ENCODE results near the gene FBXW4. TPM values are rescaled to one million over a fixed set of nuclear protein-coding genes. Genes with fewer than 3 reads are reported as not detected.

FBXW4 gene
- polyA plus RNA-seq, 1 donor (not counting 4 experiments of a cell fraction or from before 2014, with no cell fraction given): 22.3 TPM

DNA sequence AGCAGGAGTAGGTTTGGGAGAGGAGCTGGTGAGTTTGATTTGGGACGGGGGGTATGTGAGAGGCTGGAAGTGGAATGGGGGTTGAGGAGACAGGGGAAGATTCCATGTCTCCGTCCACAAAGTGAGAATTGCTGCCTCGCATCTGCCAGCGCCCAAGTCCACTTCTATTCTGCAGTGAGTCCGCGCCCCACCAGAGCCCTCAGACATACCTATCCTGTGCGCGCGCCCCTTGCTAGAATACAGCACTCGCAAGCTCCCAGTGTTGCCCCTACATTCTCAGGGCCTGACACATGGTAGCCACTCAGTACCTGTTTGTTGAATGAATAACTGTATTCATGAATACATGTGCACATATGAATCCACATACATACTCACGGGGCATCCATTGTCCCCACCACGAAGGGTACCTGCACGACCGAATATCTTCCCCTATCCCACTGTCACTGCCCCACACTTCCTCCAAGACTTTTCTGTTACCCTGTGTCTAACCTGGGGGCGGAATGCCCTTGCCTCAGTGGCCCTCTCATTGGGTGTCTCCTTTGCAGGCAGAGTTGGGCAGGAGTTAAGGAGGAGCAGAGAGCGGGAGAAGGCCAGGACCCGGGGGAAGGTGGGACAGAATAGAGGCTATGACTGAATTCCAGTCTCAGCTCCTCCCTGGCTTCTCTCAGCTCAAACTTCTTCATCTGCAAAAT is 126.8 kb downstream of the FBXW4 start:
- Histone ChIP-seq H3K27me3 (ENCODE audit: control insufficient read depth, extremely low read depth, insufficient read depth, low read length) (peaks cover 55% of the 10 kb centered on the region), H3K4me1 (ENCODE audit: control insufficient read depth, extremely low read depth, insufficient read depth, low read length) (peaks cover 11% of the 10 kb centered on the region), H3K9me1 (ENCODE audit: control insufficient read depth, extremely low read depth, insufficient read depth, low read length) (no peaks in the 10 kb centered on the region), H3K4me2 (ENCODE audit: control insufficient read depth, extremely low read depth, insufficient read depth, low read depth, low read length) (no peak overlapping the region), H3K9ac (ENCODE audit: control insufficient read depth, extremely low read depth, insufficient read depth, low read length) (no peak overlapping the region), H3K9me3 (ENCODE audit: control insufficient read depth, low read depth, low read length) (no peaks in the 10 kb centered on the region), H3K4me3 (ENCODE audit: control insufficient read depth in 2 of 3, extremely low read depth in 1 of 3, insufficient read depth in 2 of 3, low read depth in 1 of 3, low read length in 3 of 3) (no peak overlapping the region), H3K27ac (ENCODE audit: control insufficient read depth, insufficient read depth, low read length) (no peak overlapping the region), H3K36me3 (ENCODE audit: control insufficient read depth in 2 of 2, extremely low read depth in 1 of 2, insufficient read depth in 2 of 2, low read length in 2 of 2) (no peaks in the 10 kb centered on the region), H3K79me2 (ENCODE audit: control insufficient read depth, insufficient read depth, low read length) (no peaks in the 10 kb centered on the region), H4K20me1 (ENCODE audit: control insufficient read depth, extremely low read depth, insufficient read depth, low read length) (no peaks in the 10 kb centered on the region), H2AFZ (ENCODE audit: control insufficient read depth, low read length) (no peak overlapping the region)
- DNase-seq (ENCODE audit: low read depth, low spot score): no peak
- dilution Hi-C loops (cut with MboI; ENCODE audit: extremely low pct_ligation_motif_present, low sequenced_read_pairs): no loop called here
- TF ChIP-seq, protein P1, sequence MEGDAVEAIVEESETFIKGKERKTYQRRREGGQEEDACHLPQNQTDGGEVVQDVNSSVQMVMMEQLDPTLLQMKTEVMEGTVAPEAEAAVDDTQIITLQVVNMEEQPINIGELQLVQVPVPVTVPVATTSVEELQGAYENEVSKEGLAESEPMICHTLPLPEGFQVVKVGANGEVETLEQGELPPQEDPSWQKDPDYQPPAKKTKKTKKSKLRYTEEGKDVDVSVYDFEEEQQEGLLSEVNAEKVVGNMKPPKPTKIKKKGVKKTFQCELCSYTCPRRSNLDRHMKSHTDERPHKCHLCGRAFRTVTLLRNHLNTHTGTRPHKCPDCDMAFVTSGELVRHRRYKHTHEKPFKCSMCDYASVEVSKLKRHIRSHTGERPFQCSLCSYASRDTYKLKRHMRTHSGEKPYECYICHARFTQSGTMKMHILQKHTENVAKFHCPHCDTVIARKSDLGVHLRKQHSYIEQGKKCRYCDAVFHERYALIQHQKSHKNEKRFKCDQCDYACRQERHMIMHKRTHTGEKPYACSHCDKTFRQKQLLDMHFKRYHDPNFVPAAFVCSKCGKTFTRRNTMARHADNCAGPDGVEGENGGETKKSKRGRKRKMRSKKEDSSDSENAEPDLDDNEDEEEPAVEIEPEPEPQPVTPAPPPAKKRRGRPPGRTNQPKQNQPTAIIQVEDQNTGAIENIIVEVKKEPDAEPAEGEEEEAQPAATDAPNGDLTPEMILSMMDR (optimal IDR thresholded peaks at IDR 0.05 in 1 of 3, IDR thresholded peaks at IDR 0.05 in 1 of 3, conservative IDR thresholded peaks at IDR 0.05 in 1 of 3; ENCODE audit: extremely low read depth in 1 of 3, insufficient read depth in 2 of 3, low read length in 3 of 3): no peak
- no peak for TF ChIP-seq EZH2 (IDR thresholded peaks at IDR 0.05; ENCODE audit: low read length)
- FAIRE-seq: no peak

DNA sequence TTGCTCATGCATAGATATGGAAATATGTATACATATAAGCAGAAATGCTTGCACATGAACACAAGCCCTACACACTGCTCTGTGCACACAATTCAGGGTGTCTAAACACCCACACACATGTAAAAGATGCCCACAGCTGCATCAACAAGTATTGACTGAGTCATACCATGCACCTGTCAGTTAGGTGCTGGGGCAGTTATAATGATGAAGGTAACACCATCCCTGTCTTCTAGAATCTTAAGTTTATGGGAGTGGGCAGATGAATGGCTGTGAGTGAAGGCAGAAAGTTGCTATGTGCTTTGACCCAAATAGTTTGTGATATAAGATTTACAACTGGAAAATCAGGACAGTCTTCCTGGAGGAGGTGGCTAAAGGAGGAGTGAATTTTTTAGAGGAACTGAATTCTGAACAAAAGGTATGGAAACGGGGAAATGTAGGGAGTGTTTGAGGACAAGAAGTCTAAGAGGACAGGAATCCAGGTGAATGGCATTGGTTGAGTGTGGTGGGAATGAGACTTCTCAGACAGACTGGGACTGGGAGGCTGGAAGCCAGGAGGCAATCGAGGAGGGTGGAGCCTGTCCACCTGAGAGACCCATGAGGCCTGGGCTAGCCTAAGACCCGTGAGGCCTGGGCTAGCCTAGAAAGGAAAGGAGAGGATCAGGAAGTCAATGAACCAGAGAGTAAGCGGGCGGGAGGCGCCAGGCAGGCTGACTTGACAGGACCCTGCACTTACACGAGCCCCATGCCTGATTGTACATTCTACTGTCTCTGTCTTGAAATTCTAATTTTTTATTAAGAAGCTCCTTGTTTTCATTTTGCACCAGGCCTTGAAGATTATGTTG is 127.6 kb downstream of the FBXW4 start:
- DNase-seq (ENCODE audit: low read depth, low spot score): no peak
- H3K9me3 ChIP-seq (ENCODE audit: control insufficient read depth, low read depth, low read length): no peaks in the 10 kb centered on the region
- H3K27me3 ChIP-seq (ENCODE audit: control insufficient read depth, extremely low read depth, insufficient read depth, low read length): peaks cover 55% of the 10 kb centered on the region
- H3K36me3 ChIP-seq (ENCODE audit: control insufficient read depth in 2 of 2, extremely low read depth in 1 of 2, insufficient read depth in 2 of 2, low read length in 2 of 2): no peaks in the 10 kb centered on the region
- H3K9me1 ChIP-seq (ENCODE audit: control insufficient read depth, extremely low read depth, insufficient read depth, low read length): no peaks in the 10 kb centered on the region
- no peak overlapping the region for H2AFZ ChIP-seq (ENCODE audit: control insufficient read depth, low read length)
- H4K20me1 ChIP-seq (ENCODE audit: control insufficient read depth, extremely low read depth, insufficient read depth, low read length): no peaks in the 10 kb centered on the region
- H3K27ac ChIP-seq (ENCODE audit: control insufficient read depth, insufficient read depth, low read length): no peak overlapping the region
- H3K4me3 ChIP-seq (ENCODE audit: control insufficient read depth in 2 of 3, extremely low read depth in 1 of 3, insufficient read depth in 2 of 3, low read depth in 1 of 3, low read length in 3 of 3): no peak overlapping the region
- no peak overlapping the region for H3K4me2 ChIP-seq (ENCODE audit: control insufficient read depth, extremely low read depth, insufficient read depth, low read depth, low read length)
- FAIRE-seq: no peak
- peaks cover 11% of the 10 kb centered on the region for H3K4me1 ChIP-seq (ENCODE audit: control insufficient read depth, extremely low read depth, insufficient read depth, low read length)
- H3K9ac ChIP-seq (ENCODE audit: control insufficient read depth, extremely low read depth, insufficient read depth, low read length): no peak overlapping the region
- dilution Hi-C loops (cut with MboI; ENCODE audit: extremely low pct_ligation_motif_present, low sequenced_read_pairs): no loop called here
- no peaks in the 10 kb centered on the region for H3K79me2 ChIP-seq (ENCODE audit: control insufficient read depth, insufficient read depth, low read length)
- no peak for TF ChIP-seq EZH2 (IDR thresholded peaks at IDR 0.05; ENCODE audit: low read length)
- TF ChIP-seq, protein P1 (optimal IDR thresholded peaks at IDR 0.05 in 1 of 3, IDR thresholded peaks at IDR 0.05 in 1 of 3, conservative IDR thresholded peaks at IDR 0.05 in 1 of 3; ENCODE audit: extremely low read depth in 1 of 3, insufficient read depth in 2 of 3, low read length in 3 of 3): no peak
